HEK293 (cell line): ENCODE results near the gene TRAF4.

Experiments
- CTCF ChIA-PET: fragments of 350-600 bp; formaldehyde crosslinking; extraction: SDS; loops from one replicate; lab custom pipeline; 2021; ENCODE audit warnings: antibody characterized with exemption; lab: Yijun Ruan, JAX
- POLR2A ChIA-PET: fragments of 300-600 bp; formaldehyde crosslinking; extraction: SDS; loops from one replicate; lab custom pipeline; 2020; ENCODE audit warnings: antibody characterized with exemption, inconsistent platforms; lab: Yijun Ruan, JAX
- H3K27ac ChIP-seq: fragments of 200-500 bp; sonication (Bioruptor generic); 2 replicates; pipeline ENCODE4 v1.5.1; 2014; ENCODE audit warnings: low read depth, low read length, control low read depth, inconsistent platforms; ENCODE audit errors: extremely low read depth
- H3K36me3 ChIP-seq, 2 experiments: fragments of 200-500 bp in 1 of 2; sonication (Bioruptor generic) in 1 of 2; 1 replicate in 1 of 2; 2 replicates in 1 of 2; pipeline ENCODE4 v1.5.1; 2014 to 2017; ENCODE audit warnings: inconsistent platforms in 2 of 2, low read length in 2 of 2; ENCODE audit not compliant: control insufficient read depth in 2 of 2, insufficient read depth in 1 of 2
- H3K4me1 ChIP-seq: fragments of 200-500 bp; sonication (Bioruptor generic); 2 replicates; pipeline ENCODE4 v1.5.1; 2014; ENCODE audit warnings: mild to moderate bottlenecking, low read length, inconsistent platforms; ENCODE audit not compliant: control insufficient read depth, insufficient read depth
- H3K4me3 ChIP-seq: 2 replicates; pipeline ENCODE4 v1.5.1; 2011; ENCODE audit warnings: low read depth, mild to moderate bottlenecking, control low read depth, low read length, moderate library complexity
- H3K9me3 ChIP-seq: fragments of 200-500 bp; sonication (Bioruptor generic); 2 replicates; pipeline ENCODE4 v1.5.1; 2014; ENCODE audit warnings: low read depth, low read length, inconsistent platforms; ENCODE audit not compliant: control insufficient read depth, insufficient read depth
- GLIS2 ChIP-seq: fragments of 450-650 bp; formaldehyde crosslinking; IDR thresholded peaks from 2 replicates; pipeline ENCODE4 v1.5.1; 2016; ENCODE audit warnings: missing biosample characterization, missing genetic modification characterization
- KLF1 ChIP-seq: fragments of 450-650 bp; formaldehyde crosslinking; IDR thresholded peaks from 2 replicates; pipeline ENCODE4 v1.5.1; 2016; ENCODE audit warnings: missing biosample characterization, missing genetic modification characterization
- PRDM1 ChIP-seq: fragments of 450-650 bp; formaldehyde crosslinking; IDR thresholded peaks from 2 replicates; pipeline ENCODE4; 2016; ENCODE audit warnings: missing biosample characterization, missing genetic modification characterization
- PRDM10 ChIP-seq: fragments of 450-650 bp; formaldehyde crosslinking; IDR thresholded peaks from 2 replicates; pipeline ENCODE4 v1.5.1; 2016; ENCODE audit warnings: missing biosample characterization, missing genetic modification characterization
- SCRT2 ChIP-seq: fragments of 450-650 bp; formaldehyde crosslinking; IDR thresholded peaks from 2 replicates; pipeline ENCODE4 v1.5.1; 2016; ENCODE audit warnings: missing biosample characterization, missing genetic modification characterization
- SP2 ChIP-seq: fragments of 450-650 bp; formaldehyde crosslinking; IDR thresholded peaks from 2 replicates; pipeline ENCODE4 v1.5.1; 2016; ENCODE audit warnings: missing biosample characterization, missing genetic modification characterization
- WT1 ChIP-seq: fragments of 450-650 bp; formaldehyde crosslinking; IDR thresholded peaks from 2 replicates; pipeline ENCODE4 v1.5.1; 2016; ENCODE audit warnings: missing biosample characterization, missing genetic modification characterization
- ZEB2 ChIP-seq: fragments of 450-650 bp; formaldehyde crosslinking; IDR thresholded peaks from 2 replicates; pipeline ENCODE4 v1.5.1; 2016; ENCODE audit warnings: missing biosample characterization, missing genetic modification characterization
- ZNF426 ChIP-seq: fragments of 450-650 bp; formaldehyde crosslinking; IDR thresholded peaks from 2 replicates; pipeline ENCODE4 v1.5.1; 2017; ENCODE audit warnings: missing biosample characterization, missing genetic modification characterization, mild to moderate bottlenecking, inconsistent platforms, moderate library complexity
- ZNF48 ChIP-seq: fragments of 450-650 bp; formaldehyde crosslinking; IDR thresholded peaks from 2 replicates; pipeline ENCODE4 v1.5.1; 2016; ENCODE audit warnings: missing biosample characterization, missing genetic modification characterization
- TF ChIP-seq, protein P1 (sequence below): fragments of 450-650 bp; formaldehyde crosslinking; IDR thresholded peaks from 2 replicates; pipeline ENCODE4 v1.5.1; 2016; ENCODE audit warnings: missing biosample characterization, missing genetic modification characterization

Gene TRAF4

DNA sequence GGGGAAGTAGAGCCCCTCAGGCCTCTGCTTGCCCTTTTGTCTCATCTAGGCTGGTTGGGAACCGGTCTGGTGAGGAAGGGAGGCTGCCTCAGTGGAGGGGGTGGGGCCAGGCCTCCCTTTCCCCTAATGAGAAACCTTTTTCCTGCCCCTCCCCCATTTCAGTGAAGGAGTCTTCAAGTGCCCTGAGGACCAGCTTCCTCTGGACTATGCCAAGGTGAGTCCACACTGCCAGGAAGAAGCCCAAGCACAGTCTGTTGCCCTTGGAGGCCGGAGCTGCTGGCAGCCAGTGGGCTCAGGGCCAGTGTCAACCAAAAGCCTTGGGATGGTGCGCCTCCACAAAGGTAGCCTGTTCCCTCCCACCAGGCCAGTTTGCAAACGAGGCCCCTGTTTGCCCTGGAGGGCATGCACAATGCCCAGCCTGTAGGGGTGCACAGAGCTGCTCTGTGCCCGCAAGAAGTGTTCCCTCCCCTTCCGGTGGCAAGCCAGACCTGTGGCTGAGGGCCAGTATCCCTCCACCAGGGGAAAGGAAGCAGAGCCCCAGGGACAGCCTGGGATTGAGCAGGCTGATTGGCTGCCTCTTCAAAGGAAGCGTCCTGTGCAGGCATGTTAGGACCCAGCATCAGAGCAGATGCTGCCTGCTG is 3.4 kb downstream of the TRAF4 start:
- Histone ChIP-seq H3K4me3 (no peak overlapping the region), H3K9me3 (no peaks in the 10 kb centered on the region), H3K36me3 (peaks cover 7 to 69% of the 10 kb centered on the region in 2 experiments; a peak in 2 of 3 replicates), H3K27ac (no peak overlapping the region), H3K4me1 (peaks cover 11% of the 10 kb centered on the region; the same call in 1 of the 2 replicates)
- TF ChIP-seq PRDM1 (0 out of 2 replicates have a peak, but pooled peaks have one; percentile 8), PRDM10 (tag by site-specific recombination) (peak; percentile 48), SCRT2 (peak; percentile 6; the same call in 1 of the 2 replicates), WT1 (tag by site-specific recombination) (no peak), ZEB2 (no peak), SP2 (0 out of 2 replicates have a peak, but pooled peaks have one; percentile 4), ZNF426 (tag by site-specific recombination) (no peak)
- TF ChIP-seq, protein P1, sequence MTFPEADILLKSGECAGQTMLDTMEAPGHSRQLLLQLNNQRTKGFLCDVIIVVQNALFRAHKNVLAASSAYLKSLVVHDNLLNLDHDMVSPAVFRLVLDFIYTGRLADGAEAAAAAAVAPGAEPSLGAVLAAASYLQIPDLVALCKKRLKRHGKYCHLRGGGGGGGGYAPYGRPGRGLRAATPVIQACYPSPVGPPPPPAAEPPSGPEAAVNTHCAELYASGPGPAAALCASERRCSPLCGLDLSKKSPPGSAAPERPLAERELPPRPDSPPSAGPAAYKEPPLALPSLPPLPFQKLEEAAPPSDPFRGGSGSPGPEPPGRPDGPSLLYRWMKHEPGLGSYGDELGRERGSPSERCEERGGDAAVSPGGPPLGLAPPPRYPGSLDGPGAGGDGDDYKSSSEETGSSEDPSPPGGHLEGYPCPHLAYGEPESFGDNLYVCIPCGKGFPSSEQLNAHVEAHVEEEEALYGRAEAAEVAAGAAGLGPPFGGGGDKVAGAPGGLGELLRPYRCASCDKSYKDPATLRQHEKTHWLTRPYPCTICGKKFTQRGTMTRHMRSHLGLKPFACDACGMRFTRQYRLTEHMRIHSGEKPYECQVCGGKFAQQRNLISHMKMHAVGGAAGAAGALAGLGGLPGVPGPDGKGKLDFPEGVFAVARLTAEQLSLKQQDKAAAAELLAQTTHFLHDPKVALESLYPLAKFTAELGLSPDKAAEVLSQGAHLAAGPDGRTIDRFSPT (tag by site-specific recombination) = peak; percentile 62
- CTCF ChIA-PET = interaction anchor here (0.6 to 16.7 kb wide), 4 partner anchors 16 to 206 kb away, joined by 3 to 445 read pairs (median 90); partner anchors contain the start of genes NEK8, RPL23A and TLCD1
- POLR2A ChIA-PET = interaction anchor here (6.4 to 14.1 kb wide), 2 partner anchors 21 to 27 kb away, joined by 64 to 448 read pairs; partner anchors contain the start of genes NEK8, RPL23A and TLCD1

DNA sequence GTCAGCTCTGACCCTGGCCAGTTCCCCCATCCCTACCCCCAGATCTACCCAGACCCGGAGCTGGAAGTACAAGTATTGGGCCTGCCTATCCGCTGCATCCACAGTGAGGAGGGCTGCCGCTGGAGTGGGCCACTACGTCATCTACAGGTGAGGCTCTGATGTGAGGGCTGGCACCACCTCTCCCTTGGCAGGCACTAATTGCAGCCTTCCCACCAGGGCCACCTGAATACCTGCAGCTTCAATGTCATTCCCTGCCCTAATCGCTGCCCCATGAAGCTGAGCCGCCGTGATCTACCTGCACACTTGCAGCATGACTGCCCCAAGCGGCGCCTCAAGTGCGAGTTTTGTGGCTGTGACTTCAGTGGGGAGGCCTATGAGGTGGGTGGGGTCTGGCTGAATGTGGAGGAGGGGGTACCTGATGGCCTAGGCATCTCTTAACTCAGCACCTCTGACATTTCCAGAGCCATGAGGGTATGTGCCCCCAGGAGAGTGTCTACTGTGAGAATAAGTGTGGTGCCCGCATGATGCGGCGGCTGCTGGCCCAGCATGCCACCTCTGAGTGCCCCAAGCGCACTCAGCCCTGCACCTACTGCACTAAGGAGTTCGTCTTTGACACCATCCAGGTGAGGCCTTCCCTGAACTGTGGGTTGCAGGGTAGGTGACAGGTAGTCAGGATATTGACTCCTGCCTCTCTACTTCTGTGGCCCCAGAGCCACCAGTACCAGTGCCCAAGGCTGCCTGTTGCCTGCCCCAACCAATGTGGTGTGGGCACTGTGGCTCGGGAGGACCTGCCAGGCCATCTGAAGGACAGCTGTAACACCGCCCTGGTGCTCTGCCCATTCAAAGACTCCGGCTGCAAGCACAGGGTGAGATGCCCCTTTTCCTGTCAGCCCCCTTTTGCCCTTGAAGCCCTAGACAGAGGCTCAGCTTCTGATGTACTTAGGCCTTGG is 4.3 kb downstream of the TRAF4 start:
- Histone ChIP-seq H3K4me3 (no peak overlapping the region), H3K4me1 (peaks cover 8% of the 10 kb centered on the region; the same call in 1 of the 2 replicates), H3K36me3 (peaks cover 7 to 73% of the 10 kb centered on the region in 2 experiments; a peak in 2 of 3 replicates), H3K27ac (no peak overlapping the region), H3K9me3 (no peaks in the 10 kb centered on the region)
- CTCF ChIA-PET = interaction anchor here (0.8 to 16.7 kb wide), 6 partner anchors 14 to 205 kb away, joined by 3 to 445 read pairs (median 16); partner anchors contain the start of genes NEK8, RPL23A and TLCD1
- TF ChIP-seq ZNF48 (tag by site-specific recombination) (no peak), GLIS2 (no peak), SCRT2 (peak; percentile 21; the same call in 1 of the 2 replicates), KLF1 (tag by site-specific recombination) (no peak)
- POLR2A ChIA-PET = interaction anchor here (1.1 to 14.1 kb wide), 5 partner anchors 11 to 29 kb away, joined by 3 to 448 read pairs (median 17); partner anchors contain the start of genes NEK8, RPL23A and TLCD1
